ENCODE data around the gene SPEM3.

SPEM3 gene

DNA sequence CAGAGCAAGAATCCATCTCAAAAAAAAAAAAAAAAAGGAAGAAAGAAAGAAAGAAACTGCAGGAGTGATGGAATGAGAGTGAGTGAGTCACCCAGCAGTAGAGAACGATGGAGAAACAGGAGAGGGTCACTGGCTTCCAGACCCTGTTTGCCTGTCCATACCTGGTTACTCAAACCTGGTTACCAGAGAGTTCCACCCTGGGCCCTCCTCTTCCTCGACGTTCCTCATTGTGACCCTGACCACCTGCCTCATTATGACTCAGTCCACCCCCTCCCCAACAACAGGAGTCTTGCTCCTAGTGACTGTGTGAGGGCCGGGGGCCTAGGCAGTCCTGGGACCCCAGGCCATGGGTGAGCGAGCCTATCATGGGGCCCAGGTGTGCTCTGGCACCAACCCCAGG, at the start of gene SPEM3:
Gene SPEM3, plus strand, starts transcription at position 301 of the 400 bp plus-strand sequence. Its CDS starts 46 bp downstream, at position 347.
- in situ Hi-C loops (cut with HindIII; ENCODE audit: low pct_ligation_motif_present, low pct_unique_long_range_greater_than_20kb, low sequenced_read_pairs) = no loop called here
- DNase-seq = no peak

DNA sequence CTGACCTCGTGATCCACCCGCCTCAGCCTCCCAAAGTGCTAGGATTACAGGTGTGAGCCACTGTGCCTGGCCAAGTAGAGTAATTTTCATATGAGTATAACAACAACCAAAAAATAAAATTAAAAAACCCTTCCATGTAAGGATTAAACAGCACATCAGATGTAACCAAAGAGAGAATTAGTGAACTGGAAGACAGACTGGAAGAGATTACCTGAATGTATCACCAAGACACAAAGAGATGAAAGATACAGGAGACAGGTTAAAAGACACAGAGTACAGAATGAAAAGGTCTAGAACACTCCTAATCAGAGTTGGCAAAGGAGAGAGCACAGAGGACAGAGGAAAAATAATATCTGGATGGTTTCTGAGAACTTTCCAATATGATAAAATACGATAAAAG, 49.5 kb upstream of the SPEM3 start:
- in situ Hi-C loops (cut with HindIII; ENCODE audit: low pct_ligation_motif_present, low pct_unique_long_range_greater_than_20kb, low sequenced_read_pairs) = no loop called here
- no peak for DNase-seq

DNA sequence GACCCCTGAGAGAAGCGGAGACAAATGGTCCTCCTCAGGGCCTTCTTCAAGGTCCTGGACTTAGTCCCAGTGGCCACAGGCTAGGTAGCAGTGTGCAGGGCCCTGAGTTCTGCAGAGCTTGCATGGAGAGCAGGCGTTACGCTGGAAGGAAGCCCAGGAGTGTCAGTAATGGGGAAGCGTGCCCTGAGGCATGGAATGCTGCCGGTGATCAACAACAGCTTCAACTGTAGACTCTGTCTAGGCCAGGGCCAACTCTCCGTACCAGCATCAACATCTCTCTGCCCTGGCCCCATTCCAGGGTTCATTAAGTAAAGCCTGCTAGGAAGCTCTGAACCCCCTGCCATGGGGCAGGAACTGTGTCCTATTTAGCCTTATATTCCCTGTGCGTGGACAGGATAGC, 48.3 kb upstream of the SPEM3 start:
- in situ Hi-C loops (cut with HindIII; ENCODE audit: low pct_ligation_motif_present, low pct_unique_long_range_greater_than_20kb, low sequenced_read_pairs) = no loop called here
- DNase-seq = no peak

DNA sequence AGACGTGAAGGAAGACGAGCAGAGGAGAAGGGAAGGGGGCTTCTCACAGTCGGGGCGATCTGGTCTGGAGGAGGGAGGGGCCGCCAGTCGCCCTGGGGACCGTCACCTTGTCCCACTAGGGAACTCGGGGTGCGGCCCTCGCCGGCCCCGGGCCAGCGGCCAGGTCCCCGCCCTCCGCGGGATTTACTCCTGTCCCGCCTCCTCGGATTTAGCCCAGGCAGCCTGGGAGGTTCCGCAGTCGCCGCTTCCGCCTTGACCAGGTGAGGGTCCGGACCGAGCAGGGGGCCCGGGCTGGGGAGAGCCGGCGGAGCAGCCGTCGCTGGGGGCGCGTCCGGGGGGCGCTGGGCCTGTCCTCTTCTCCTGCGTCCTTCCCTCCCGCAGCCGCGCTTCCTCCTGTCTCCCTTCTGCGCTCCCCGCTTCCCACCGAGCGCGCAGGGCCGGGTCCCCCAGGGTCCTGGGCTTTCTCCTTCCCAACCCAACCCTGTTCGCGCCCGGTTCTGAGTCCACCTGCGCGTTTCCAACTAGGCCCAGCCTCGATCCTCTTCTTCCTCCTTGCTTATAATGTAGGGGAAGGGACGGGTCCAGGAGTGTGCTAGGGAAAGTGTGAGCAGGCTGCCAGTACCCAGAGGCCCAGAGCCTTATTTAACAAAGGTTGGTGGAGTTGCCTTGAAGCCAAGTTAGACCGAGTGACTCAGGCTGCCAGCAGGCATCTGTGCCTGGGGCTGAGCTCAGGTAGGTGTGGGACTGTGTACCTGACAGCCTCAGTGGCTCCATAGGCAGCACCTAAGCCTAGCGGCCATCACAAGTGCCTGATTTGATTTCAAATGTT, 47.6 kb upstream of the SPEM3 start, which contains the start of gene TNK1:
Gene TNK1, plus strand, starts transcription at position 235 of the 829 bp plus-strand sequence. CDS start 1,838 bp downstream, outside the sequence.
- in situ Hi-C loops (cut with HindIII; ENCODE audit: low pct_ligation_motif_present, low pct_unique_long_range_greater_than_20kb, low sequenced_read_pairs) = no loop called here
- DNase-seq = peak; percentile 47

DNA sequence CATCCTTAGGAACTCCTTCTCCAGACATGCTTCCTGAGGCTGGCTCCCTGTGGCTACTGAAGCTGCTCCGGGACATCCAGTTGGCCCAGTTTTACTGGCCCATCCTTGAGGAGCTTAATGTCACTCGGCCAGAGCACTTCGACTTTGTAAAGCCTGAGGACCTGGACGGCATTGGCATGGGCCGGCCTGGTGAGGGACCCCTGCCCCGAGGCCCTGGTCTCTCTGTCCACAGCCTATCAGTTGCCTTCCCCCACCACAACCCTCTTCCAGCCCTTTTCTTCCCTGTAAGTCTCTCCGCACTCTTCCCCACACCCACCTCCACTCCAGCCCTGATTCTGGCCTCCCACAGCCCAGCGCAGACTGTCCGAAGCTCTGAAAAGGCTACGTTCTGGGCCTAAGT, 45.8 kb upstream of the SPEM3 start:
- in situ Hi-C loops (cut with HindIII; ENCODE audit: low pct_ligation_motif_present, low pct_unique_long_range_greater_than_20kb, low sequenced_read_pairs) = no loop called here

DNA sequence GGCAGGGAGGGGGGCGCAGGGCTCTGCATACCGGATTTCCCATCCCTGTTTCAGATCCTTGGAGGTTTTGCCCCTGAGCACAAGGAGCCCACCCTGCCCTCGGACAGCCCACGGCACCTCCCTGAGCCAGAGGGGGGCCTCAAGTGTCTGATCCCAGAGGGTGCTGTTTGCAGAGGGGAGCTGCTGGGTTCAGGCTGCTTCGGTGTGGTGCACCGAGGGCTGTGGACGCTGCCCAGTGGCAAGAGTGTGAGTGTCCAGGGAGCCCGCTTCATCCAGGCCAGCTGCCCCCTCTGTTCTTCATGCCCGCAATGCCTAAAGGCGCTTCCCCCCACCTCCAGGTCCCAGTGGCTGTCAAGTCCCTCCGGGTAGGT, 45.3 kb upstream of the SPEM3 start:
- in situ Hi-C loops (cut with HindIII; ENCODE audit: low pct_ligation_motif_present, low pct_unique_long_range_greater_than_20kb, low sequenced_read_pairs) = no loop called here
- DNase-seq = no peak

More for the DNA sequence above, 45.8 kb upstream of the SPEM3 start:
- DNase-seq = no peak

DNA sequence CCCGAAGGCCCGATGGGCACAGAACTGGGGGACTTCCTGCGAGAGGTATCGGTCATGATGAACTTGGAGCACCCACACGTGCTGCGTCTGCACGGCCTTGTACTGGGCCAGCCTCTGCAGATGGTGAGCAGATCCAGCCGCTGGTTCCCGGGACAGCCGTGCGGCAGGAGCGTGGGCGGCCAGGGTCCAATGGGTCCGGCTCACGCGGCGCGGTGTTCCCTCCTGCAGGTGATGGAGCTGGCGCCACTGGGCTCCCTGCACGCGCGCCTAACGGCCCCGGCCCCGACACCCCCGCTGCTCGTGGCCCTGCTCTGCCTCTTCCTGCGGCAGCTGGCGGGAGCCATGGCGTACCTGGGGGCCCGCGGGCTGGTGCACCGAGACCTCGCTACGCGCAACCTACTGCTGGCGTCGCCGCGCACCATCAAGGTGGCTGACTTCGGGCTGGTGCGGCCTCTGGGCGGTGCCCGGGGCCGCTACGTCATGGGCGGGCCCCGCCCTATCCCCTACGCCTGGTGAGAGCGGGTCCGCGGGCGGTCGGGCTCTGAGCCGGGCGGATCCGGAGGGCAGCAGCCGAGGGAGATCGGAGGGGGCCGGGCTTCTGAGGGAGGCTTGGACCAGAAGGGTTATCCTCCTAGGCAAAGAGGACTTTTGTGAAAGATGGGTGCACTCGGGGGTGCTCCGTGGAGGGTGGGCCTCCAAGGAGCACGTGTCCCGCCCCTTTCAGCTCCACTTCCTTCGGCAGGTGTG, 44.7 kb upstream of the SPEM3 start:
- in situ Hi-C loops (cut with HindIII; ENCODE audit: low pct_ligation_motif_present, low pct_unique_long_range_greater_than_20kb, low sequenced_read_pairs) = no loop called here
- DNase-seq = no peak

DNA sequence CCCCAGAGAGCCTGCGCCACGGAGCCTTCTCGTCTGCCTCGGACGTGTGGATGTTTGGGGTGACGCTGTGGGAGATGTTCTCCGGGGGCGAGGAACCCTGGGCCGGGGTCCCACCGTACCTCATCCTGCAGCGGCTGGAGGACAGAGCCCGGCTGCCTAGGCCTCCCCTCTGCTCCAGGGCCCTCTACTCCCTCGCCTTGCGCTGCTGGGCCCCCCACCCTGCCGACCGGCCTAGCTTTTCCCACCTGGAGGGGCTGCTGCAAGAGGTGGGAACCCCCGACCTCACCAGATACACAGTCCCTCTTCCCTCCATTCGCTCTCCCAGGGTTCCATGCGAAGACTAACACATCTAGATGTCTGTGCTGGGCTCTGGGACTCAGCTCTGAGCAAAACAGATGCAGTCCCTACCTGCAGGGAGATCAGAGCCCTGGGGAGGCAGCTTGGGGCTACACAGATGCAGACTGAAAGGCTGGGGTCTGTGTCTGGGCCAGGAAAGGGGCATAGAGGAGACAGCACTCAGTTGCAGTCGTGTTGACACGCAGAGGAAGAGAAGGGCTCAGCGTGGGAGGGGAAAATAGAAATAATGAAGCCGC, 44.1 kb upstream of the SPEM3 start:
- no peak for DNase-seq
- in situ Hi-C loops (cut with HindIII; ENCODE audit: low pct_ligation_motif_present, low pct_unique_long_range_greater_than_20kb, low sequenced_read_pairs) = no loop called here

DNA sequence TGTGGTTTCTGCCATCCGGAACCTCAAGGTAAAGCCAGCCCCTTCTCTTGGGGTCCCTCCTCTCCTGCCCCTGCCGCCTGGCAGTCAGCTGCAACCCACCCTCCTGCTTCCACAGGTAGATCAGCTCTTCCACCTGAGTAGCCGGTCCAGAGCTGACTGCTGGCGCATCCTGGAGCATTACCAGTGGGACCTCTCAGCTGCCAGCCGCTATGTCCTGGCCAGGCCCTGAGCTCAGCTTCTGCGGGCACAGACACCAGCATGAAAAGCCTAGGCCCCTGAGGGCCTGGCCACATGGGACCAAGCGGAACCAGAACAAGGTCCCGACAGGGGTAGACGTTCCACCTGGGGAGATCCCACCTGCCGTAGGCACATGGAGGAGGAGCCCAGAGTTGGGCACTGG, 39.8 kb upstream of the SPEM3 start:
- in situ Hi-C loops (cut with HindIII; ENCODE audit: low pct_ligation_motif_present, low pct_unique_long_range_greater_than_20kb, low sequenced_read_pairs) = no loop called here

DNA sequence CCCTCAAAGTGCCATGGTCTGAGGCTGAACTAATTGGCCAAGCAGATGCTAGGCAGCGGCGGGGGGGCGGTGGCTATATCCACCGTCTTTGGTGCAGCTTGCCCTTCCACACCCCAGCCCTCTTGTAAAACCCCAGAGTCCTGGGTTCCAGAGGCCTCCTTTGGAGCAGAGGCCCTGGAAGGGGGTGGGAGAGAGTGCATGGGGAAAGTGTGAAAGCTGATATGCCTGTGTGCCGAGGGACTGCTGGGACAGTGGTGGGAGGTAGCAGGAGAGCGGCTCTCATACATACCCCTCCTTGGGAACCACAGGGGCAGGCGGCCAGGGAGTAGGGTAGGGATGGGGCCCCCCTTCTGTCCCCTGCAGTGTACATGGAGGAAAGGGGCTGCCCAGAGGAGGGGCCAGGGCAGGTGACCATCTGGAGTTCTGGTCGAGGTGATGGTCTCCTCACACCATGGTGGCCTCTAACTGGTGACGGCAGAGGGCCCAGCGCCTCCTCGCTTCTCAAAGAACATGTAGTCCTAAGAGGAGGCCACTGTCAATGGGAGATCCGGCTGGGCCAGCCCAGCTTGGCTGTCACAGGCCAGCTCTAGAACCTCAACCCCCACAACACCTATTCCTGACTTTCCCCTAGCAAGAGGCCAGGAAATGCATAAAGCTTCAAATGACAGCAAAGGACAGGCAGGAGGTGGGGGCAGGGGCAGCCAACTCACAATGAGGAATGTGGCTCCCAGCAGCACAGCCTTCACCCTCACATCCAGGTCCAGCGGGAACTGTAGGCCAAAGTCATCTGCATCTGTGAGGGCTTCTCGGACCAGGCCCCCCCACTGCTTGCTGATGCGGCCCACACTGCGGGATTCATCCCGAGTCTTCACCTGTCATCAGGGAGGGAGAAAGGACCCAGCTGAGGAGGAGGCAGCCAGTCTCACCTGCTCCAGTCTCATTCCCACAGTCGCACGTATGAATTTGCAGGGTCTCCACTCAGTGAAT, 38.4 kb upstream of the SPEM3 start:
- in situ Hi-C loops (cut with HindIII; ENCODE audit: low pct_ligation_motif_present, low pct_unique_long_range_greater_than_20kb, low sequenced_read_pairs) = no loop called here
- DNase-seq = no peak

More for the DNA sequence above, 39.8 kb upstream of the SPEM3 start:
- no peak for DNase-seq

DNA sequence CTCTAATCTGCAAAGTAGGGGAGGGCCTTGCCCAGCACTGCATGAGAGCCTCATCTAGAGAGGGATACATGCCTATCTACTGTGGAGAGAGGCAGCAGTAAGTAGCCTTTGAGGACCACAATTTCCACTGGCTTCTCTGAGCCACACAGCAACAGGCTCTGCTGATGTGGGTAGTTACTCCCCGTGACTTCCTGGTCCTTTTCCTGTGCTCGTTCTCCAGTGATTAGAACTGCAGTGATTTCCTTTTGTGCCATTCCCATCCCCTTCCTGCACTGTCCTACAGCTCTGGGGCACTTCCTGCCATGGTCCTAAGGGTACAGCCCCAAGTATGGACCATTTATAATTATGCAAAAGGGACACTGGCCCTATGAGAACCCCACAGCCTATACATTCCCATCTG, 37.4 kb upstream of the SPEM3 start:
- in situ Hi-C loops (cut with HindIII; ENCODE audit: low pct_ligation_motif_present, low pct_unique_long_range_greater_than_20kb, low sequenced_read_pairs) = no loop called here
- DNase-seq = no peak

DNA sequence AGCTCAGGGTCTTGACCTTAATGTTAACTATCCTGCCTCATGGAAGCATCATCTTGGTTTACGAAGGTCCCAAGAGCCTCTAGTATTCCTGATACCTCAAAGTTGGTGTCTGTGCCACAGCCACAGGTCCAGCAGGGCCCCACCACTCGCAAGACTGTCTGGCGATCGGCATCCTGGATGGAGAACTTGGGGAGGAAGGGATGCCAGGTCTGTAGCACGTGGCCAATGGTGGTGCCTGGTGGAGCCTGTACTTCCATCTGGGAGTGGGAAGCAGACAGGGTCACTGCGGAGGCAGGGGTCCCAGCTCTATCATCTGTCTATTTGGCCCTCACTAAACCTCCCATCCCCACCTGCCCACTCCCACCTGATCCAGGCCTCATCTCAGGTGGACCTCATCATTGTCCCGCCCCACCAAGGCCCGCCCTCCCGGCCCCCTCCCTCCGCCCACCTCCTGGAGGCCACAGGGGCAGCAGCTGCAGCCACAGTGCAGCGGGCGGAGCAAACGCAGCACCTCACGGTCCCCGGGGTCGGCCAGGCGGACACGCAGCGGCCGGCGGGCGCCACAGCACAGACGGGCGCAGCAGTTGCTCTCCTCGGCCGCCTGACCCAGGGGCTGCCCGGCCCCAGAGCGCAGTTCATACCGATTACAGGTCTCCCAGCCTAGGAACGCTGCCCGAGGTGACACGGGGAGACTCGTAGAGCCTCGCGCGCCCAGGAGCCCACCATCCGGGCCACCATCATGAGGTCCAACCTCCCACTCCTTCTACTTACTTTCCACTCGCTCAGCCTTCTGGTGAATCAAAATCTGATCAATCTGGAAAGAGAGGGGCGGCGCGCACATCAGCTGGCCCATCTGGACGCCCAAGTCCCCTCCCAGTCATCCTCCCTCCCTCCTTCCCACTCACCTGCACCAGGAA, 35.7 kb upstream of the SPEM3 start:
- DNase-seq = no peak
- in situ Hi-C loops (cut with HindIII; ENCODE audit: low pct_ligation_motif_present, low pct_unique_long_range_greater_than_20kb, low sequenced_read_pairs) = no loop called here

DNA sequence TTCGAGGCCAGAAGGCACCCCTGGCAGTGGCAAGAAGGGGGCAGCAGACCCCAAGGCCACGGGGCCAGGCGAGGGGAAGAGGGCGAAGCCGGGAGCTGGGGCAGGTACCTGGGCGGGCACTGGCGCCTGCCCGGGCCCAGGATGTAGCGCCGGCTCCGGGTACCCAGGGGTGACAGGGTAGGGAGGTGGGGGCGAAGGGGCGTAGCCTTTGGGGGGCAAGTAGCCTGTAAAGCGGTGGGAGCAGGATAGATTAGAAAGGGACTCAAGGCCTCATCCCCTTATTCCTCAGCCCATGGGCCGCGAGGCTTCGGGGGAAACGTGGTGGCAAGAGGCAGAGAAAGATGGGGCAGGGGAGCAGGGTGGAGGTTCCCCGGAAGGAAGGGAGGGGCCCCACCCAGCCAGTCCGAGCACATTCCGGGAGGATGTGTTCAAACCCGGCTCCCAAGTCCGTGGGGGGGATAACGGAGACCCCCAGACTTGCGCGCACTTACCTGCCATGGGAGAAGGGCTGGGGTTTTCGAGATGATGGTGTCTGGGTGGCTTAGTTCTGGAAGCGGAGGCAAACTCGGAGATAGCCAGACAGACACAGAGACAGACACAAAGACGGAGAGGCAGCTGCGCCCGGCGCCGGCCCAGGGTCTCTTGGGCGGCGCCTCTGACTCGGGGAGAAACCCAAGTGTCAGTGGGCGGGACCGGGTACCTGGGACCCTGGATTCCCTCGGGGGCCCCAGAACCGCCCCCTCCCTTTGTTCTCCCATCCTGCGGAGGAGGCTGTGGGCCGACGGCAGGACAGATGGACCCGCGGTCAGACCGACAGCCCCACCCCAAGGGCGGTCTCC, 34.8 kb upstream of the SPEM3 start:
- in situ Hi-C loops (cut with HindIII; ENCODE audit: low pct_ligation_motif_present, low pct_unique_long_range_greater_than_20kb, low sequenced_read_pairs) = no loop called here
- DNase-seq = peak; percentile 26

DNA sequence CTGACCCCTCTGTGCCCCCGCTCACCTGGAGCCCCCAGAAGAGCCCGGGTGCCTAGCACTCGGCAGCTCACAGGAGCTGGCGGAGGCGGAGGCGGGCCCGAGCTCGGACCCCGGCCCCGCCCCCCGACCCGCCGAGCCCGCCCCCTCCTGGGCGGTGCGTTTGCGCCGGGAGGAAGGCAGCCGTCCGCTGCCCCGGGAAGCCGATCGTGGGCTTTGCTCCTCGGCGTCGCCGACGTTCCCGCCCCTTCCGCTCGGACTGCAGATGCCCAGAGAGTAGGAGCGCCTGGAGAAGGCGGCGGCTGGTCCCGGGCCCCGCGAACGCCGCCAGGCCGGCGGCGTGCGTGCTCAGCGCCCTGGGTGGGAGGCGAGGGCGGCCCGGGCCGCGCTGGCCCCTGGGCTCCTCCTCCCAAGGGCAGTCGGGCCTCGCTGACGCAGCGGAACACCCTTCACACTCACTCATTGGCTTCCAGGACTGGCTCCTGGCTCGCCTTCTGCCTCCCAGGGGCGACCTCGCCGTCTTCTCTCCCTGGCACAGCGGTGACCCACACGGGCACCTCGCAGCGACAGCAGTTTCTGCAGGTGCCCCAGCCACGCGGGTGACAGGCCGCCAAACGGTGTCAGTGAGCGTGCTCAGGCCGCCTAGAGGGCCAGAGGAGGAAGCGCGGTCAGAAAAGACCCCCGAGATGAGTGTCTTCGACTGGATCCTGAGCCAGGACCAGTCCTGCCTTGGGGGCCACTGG, 34.0 kb upstream of the SPEM3 start, which contains the start of gene PLSCR3:
Gene PLSCR3, minus strand, starts transcription at position 74 of the 740 bp plus-strand sequence. CDS start 415 bp downstream, outside the sequence.
- in situ Hi-C loops (cut with HindIII; ENCODE audit: low pct_ligation_motif_present, low pct_unique_long_range_greater_than_20kb, low sequenced_read_pairs) = no loop called here
- peak; percentile 81 for DNase-seq

DNA sequence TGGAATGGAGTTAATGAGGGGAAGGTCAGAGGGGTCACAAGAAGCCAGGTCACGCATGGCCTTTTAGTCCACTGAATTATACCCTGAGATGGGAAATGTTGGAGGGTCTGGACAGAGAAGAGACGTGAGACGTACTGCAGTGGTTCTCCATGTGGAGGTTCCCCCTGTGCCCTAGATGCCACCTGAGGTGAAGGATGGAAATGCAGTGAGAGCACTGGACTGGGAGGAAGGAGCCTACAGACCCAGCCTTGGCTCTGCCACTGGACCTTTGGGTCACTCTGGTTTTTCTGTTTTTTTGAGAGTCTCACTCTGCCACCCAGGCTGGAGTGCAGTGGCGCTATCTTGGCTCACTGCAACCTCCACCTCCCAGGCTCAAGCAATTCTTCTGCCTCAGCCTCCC, 32.5 kb upstream of the SPEM3 start:
- DNase-seq = no peak
- in situ Hi-C loops (cut with HindIII; ENCODE audit: low pct_ligation_motif_present, low pct_unique_long_range_greater_than_20kb, low sequenced_read_pairs) = no loop called here

DNA sequence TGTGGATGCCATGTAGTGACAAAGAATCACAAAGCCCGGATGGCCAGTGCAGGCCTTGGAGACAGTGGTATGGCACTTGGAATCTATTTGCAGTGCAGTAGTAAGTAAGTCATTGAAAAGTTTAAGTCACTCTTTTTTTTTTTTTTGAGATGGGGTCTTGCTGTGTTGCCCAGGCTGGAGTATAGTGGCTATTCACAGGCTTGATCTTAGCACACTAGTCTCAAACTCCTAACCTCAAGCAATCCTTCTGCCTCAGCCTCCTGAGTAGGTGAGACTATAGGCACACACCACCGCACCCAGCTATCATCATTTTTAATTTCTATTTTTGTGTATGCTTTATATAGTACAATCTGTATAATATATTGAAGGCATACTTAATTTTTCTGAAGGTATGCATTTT, 30.0 kb upstream of the SPEM3 start:
- DNase-seq = no peak
- in situ Hi-C loops (cut with HindIII; ENCODE audit: low pct_ligation_motif_present, low pct_unique_long_range_greater_than_20kb, low sequenced_read_pairs) = no loop called here

Measured in ACHN (cell line).